Trophoblast cell (in vitro differentiated cells and primary cell): ENCODE measurements around the gene STXBP6.

Source experiments
- DNase-seq, 2 donors: peaks; one replicate each; pipeline ENCODE4 v3.0.0-alpha.2; 2016
- H2AFZ ChIP-seq: 2 replicates; pipeline ENCODE4 v1.6.1; 2013; ENCODE audit warnings: low read length, moderate library complexity, mild to moderate bottlenecking; ENCODE audit not compliant: insufficient read depth, poor library complexity
- H2AK5ac ChIP-seq: 2 replicates; pipeline ENCODE4 v1.6.1; 2013; ENCODE audit warnings: mild to moderate bottlenecking, low read length
- H2BK120ac ChIP-seq: 2 replicates; pipeline ENCODE4 v1.6.1; 2013; ENCODE audit warnings: low read length, mild to moderate bottlenecking, moderate library complexity; ENCODE audit not compliant: insufficient read depth, poor library complexity
- H2BK12ac ChIP-seq: 2 replicates; pipeline ENCODE4 v1.6.1; 2013; ENCODE audit warnings: mild to moderate bottlenecking, low read length, moderate library complexity
- H2BK5ac ChIP-seq: 2 replicates; pipeline ENCODE4 v1.6.1; 2013; ENCODE audit warnings: low read length, low read depth, moderate library complexity, mild to moderate bottlenecking; ENCODE audit not compliant: poor library complexity
- H3K14ac ChIP-seq: 2 replicates; pipeline ENCODE4 v1.6.1; 2013; ENCODE audit warnings: mild to moderate bottlenecking, low read length
- H3K18ac ChIP-seq: 2 replicates; pipeline ENCODE4 v1.6.1; 2013; ENCODE audit warnings: mild to moderate bottlenecking, low read length
- H3K23ac ChIP-seq: 2 replicates; pipeline ENCODE4 v1.6.1; 2013; ENCODE audit warnings: low read length
- H3K27ac ChIP-seq: 2 replicates; pipeline ENCODE4 v1.5.1; 2013; ENCODE audit warnings: low read depth, mild to moderate bottlenecking, inconsistent platforms, low read length, moderate library complexity
- H3K27me3 ChIP-seq: 2 replicates; pipeline ENCODE4 v1.6.1; 2013; ENCODE audit warnings: inconsistent platforms, mild to moderate bottlenecking, low read length, moderate library complexity; ENCODE audit not compliant: insufficient read depth
- H3K36me3 ChIP-seq, 2 experiments: 1 replicate in 1 of 2; 2 replicates in 1 of 2; pipeline ENCODE4 v1.6.1; 2013; ENCODE audit warnings: low read length in 2 of 2, mild to moderate bottlenecking in 2 of 2, moderate library complexity in 1 of 2; ENCODE audit not compliant: insufficient read depth in 2 of 2, control insufficient read depth in 1 of 2
- H3K4ac ChIP-seq: 2 replicates; pipeline ENCODE4 v1.6.1; 2013; ENCODE audit warnings: low read depth, mild to moderate bottlenecking, low read length, moderate library complexity
- H3K4me1 ChIP-seq, 2 experiments: 1 replicate in 1 of 2; 2 replicates in 1 of 2; pipeline ENCODE4 v1.6.1; 2013; ENCODE audit warnings: low read length in 2 of 2, mild to moderate bottlenecking in 2 of 2, moderate library complexity in 1 of 2; ENCODE audit not compliant: insufficient read depth in 2 of 2, control insufficient read depth in 1 of 2
- H3K4me2 ChIP-seq: 2 replicates; pipeline ENCODE4 v1.6.1; 2013; ENCODE audit warnings: inconsistent platforms, mild to moderate bottlenecking, low read length, moderate library complexity
- H3K4me3 ChIP-seq: 2 replicates; pipeline ENCODE4 v1.5.1; 2013; ENCODE audit warnings: mild to moderate bottlenecking, low read depth, low read length, inconsistent platforms
- H3K79me1 ChIP-seq: one replicate; pipeline ENCODE4 v1.6.1; 2013; ENCODE audit warnings: low read length
- H3K79me2 ChIP-seq: 2 replicates; pipeline ENCODE4 v1.6.1; 2013; ENCODE audit warnings: low read length, mild to moderate bottlenecking; ENCODE audit not compliant: control insufficient read depth, insufficient read depth, poor library complexity
- H3K9ac ChIP-seq: 2 replicates; pipeline ENCODE4 v1.6.1; 2013; ENCODE audit warnings: mild to moderate bottlenecking, low read length
- H3K9me3 ChIP-seq: 2 replicates; pipeline ENCODE4 v1.6.1; 2013; ENCODE audit warnings: low read depth, mild to moderate bottlenecking, control low read depth, inconsistent platforms, low read length; ENCODE audit not compliant: insufficient read depth
- H4K12ac ChIP-seq: 2 replicates; pipeline ENCODE4 v1.6.1; 2013; ENCODE audit warnings: low read depth, mild to moderate bottlenecking, low read length, moderate library complexity
- H4K8ac ChIP-seq: 2 replicates; pipeline ENCODE4 v1.6.1; 2013; ENCODE audit warnings: low read depth, mild to moderate bottlenecking, low read length, moderate library complexity
- H4K91ac ChIP-seq: one replicate; pipeline ENCODE4 v1.6.1; 2013; ENCODE audit warnings: low read depth, mild to moderate bottlenecking, low read length, moderate library complexity
- WGBS: extraction: QIAGEN DNeasy Blood & Tissue Kit; methylation state at CpG from one replicate; pipeline ENCODE4 v1.1.7; 2013; ENCODE audit warnings: missing lambda C conversion rate; ENCODE audit not compliant: insufficient read length, insufficient coverage; ENCODE audit errors: extremely low coverage; 5-methylcytosine and 5-hydroxymethylcytosine counted together

Gene STXBP6

DNA sequence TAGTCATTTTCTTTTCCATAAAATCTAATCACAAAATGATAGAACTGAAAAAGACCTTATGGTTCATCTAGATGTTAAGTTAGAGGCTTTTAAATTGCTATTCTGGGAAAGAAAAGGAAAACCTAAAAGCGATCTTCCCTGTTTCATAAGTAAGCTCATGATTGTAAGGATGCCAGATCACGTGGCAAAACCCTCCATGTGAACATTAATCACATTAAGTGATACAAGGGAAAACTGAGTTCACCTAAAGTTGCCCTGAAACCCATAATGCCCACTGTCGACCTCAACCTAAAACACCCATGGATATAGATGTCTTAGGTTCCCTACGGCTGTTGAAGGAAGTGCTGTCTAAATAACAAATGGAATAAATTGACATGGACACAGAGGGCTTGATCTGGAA is 3.0 kb upstream of the STXBP6 start:
- Histone ChIP-seq H3K79me1 (no peaks in the 10 kb centered on the region), H3K27ac (no peak overlapping the region), H3K79me2 (no peaks in the 10 kb centered on the region), H3K18ac (no peak overlapping the region), H3K14ac (no peak overlapping the region), H3K36me3 (no peaks in the 10 kb centered on the region), H2BK120ac (no peak overlapping the region), H4K91ac (no peak overlapping the region), H4K8ac (no peak overlapping the region), H3K9me3 (peaks cover 3% of the 10 kb centered on the region), H2BK12ac (no peak overlapping the region), H2AFZ (no peak overlapping the region), H3K4ac (no peak overlapping the region), H2AK5ac (no peak overlapping the region), H3K4me2 (no peak overlapping the region), H4K12ac (no peak overlapping the region), H3K27me3 (peaks cover 36% of the 10 kb centered on the region), H3K4me1 (peaks cover 5 to 8% of the 10 kb centered on the region in 2 experiments), H2BK5ac (no peak overlapping the region), H3K9ac (no peak overlapping the region), H3K4me3 (no peak overlapping the region), H3K23ac (no peak overlapping the region)
- no CpG with 5 or more reads among the region's 4 CpGs for WGBS
- DNase-seq, result no peak

- Histone ChIP-seq H3K14ac (no peak overlapping the region), H2BK12ac (no peak overlapping the region), H3K9ac (no peak overlapping the region), H3K9me3 (peaks cover 3% of the 10 kb centered on the region), H3K79me1 (no peaks in the 10 kb centered on the region), H3K27me3 (peaks cover 39% of the 10 kb centered on the region), H3K79me2 (no peaks in the 10 kb centered on the region), H4K91ac (no peak overlapping the region), H3K4me2 (no peak overlapping the region), H2AFZ (no peak overlapping the region), H2AK5ac (no peak overlapping the region), H4K8ac (no peak overlapping the region), H3K18ac (no peak overlapping the region), H2BK120ac (no peak overlapping the region), H3K4me3 (no peak overlapping the region), H2BK5ac (no peak overlapping the region), H3K36me3 (no peaks in the 10 kb centered on the region), H3K27ac (no peak overlapping the region), H3K4me1 (peaks cover 5 to 8% of the 10 kb centered on the region in 2 experiments), H3K23ac (no peak overlapping the region), H4K12ac (no peak overlapping the region), H3K4ac (no peak overlapping the region)
- WGBS, result no CpG with 5 or more reads among the region's 2 CpGs
- DNase-seq, result no peak
Measured at GRCh38 chr14:25052385-25052784, 2.4 kb upstream of the STXBP6 start.

DNA sequence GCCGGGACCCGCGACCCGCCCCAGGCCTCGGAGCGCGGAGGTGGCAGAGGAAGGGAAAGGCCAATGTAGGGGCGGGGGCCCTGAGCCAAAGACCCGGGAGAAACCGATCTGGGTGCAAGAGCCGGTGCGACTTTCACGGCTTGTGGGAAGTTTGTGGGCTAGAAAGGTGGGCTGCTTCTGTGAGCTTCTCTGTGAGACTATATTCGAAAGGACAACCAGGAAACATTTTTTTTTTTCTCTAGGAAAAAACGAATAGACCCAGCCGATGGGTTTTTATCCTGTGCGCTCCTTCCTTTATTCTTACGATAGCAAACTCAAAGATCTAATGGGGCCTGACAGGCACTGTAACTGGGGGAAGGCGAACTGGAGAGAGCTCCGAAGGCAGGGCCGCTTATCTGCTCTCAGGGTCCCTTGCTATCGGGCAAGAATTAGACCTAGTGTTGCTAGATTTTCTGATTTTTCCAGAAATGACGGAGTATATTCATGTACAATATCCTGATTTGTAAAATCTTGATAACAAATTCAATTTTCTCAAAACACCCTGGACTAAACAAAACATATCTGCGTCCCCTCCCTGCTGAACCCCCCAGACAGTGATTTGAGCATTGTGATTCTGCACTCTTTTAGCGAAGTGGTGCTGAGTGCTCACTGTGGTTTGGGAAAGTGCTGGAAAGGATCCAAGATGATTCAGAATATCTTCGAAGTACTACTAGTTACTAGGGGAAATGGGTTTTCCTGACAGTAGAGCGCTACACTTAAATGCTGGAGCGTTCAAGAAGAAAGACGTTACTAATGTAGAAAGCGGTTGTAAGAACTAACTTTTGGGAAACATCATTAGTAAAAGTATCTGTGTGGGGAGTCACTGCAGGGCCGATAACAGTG is 563 bp upstream of the STXBP6 start:
- Histone ChIP-seq H3K9ac (no peak overlapping the region), H2AK5ac (no peak overlapping the region)

GRCh38 chr14:25049093-25049567 is 817 bp downstream of the STXBP6 start:
- Histone ChIP-seq H3K9me3 (peaks cover 3% of the 10 kb centered on the region), H3K4me2 (peak overlapping the region; percentile 100), H3K79me2 (no peaks in the 10 kb centered on the region), H3K27me3 (peaks cover 39% of the 10 kb centered on the region), H2BK12ac (no peak overlapping the region), H3K14ac (no peak overlapping the region), H2AK5ac (no peak overlapping the region), H2BK5ac (no peak overlapping the region), H2BK120ac (no peak overlapping the region), H4K12ac (no peak overlapping the region), H3K4me3 (peak overlapping the region; percentile 80), H4K91ac (no peak overlapping the region), H3K79me1 (no peaks in the 10 kb centered on the region), H3K4me1 (peaks cover 5 to 8% of the 10 kb centered on the region in 2 experiments), H2AFZ (peak overlapping the region; percentile 66), H4K8ac (no peak overlapping the region), H3K27ac (no peak overlapping the region), H3K23ac (no peak overlapping the region), H3K4ac (no peak overlapping the region), H3K36me3 (no peaks in the 10 kb centered on the region), H3K9ac (no peak overlapping the region), H3K18ac (no peak overlapping the region)
- no CpG with 5 or more reads among the region's 34 CpGs for WGBS
- no peak for DNase-seq

More for the DNA sequence above, 563 bp upstream of the STXBP6 start:
- Histone ChIP-seq H3K79me1 (no peaks in the 10 kb centered on the region), H3K23ac (no peak overlapping the region), H2BK5ac (no peak overlapping the region), H4K91ac (no peak overlapping the region), H4K12ac (no peak overlapping the region), H3K4me2 (peak overlapping the region; percentile 100), H2BK12ac (no peak overlapping the region), H3K14ac (no peak overlapping the region), H3K36me3 (no peaks in the 10 kb centered on the region), H3K4ac (no peak overlapping the region), H3K27ac (no peak overlapping the region), H3K4me3 (peak overlapping the region; percentile 80), H2BK120ac (no peak overlapping the region), H3K9me3 (peaks cover 3% of the 10 kb centered on the region), H3K18ac (no peak overlapping the region), H4K8ac (peak overlapping the region; percentile 53), H3K4me1 (peaks cover 5 to 8% of the 10 kb centered on the region in 2 experiments), H2AFZ (peak overlapping the region; percentile 66), H3K79me2 (no peaks in the 10 kb centered on the region), H3K27me3 (peaks cover 39% of the 10 kb centered on the region)
- DNase-seq, result peak in 1 of 2 donors; percentile 5
- WGBS, result no CpG with 5 or more reads among the region's 31 CpGs
